C4-2B (cell line): ENCODE measurements around the gene SLC6A17.

Source experiments
- H3K27ac ChIP-seq: fragments of 450-650 bp; 2 replicates; pipeline ENCODE4 v1.5.1; 2017
- CTCF ChIP-seq: fragments of 450-650 bp; conservative IDR thresholded peaks from 2 replicates; pipeline ENCODE4 v1.5.1; 2017; ENCODE audit warnings: mild to moderate bottlenecking
- ZFX ChIP-seq: fragments of 450-650 bp; IDR thresholded peaks from 2 replicates; pipeline ENCODE4 v1.6.1; 2017

SLC6A17 gene

GRCh38 chr1:110196917-110197765, 46.8 kb downstream of the SLC6A17 start:
- no peak overlapping the region for H3K27ac ChIP-seq
- TF ChIP-seq CTCF (peak; percentile 98), ZFX (no peak)

GRCh38 chr1:110197905-110198629, 47.8 kb downstream of the SLC6A17 start:
- H3K27ac ChIP-seq = no peak overlapping the region
- no peak for TF ChIP-seq ZFX
- no peak for TF ChIP-seq CTCF

- TF ChIP-seq CTCF (no peak), ZFX (no peak)
- no peak overlapping the region for H3K27ac ChIP-seq
Observed at GRCh38 chr1:110198746-110199145, 48.5 kb downstream of the SLC6A17 start.

- TF ChIP-seq CTCF = no peak
- no peak for TF ChIP-seq ZFX
- no peak overlapping the region for H3K27ac ChIP-seq
Observed at GRCh38 chr1:110200190-110200589, 49.9 kb downstream of the SLC6A17 start.

- no peak overlapping the region for H3K27ac ChIP-seq
- TF ChIP-seq ZFX (no peak), CTCF (no peak)
Observed at GRCh38 chr1:110200666-110201065, 50.4 kb downstream of the SLC6A17 start.

GRCh38 chr1:110201157-110201825, 51.0 kb downstream of the SLC6A17 start:
- H3K27ac ChIP-seq = no peak overlapping the region
- TF ChIP-seq ZFX (no peak), CTCF (no peak)
